ENCODE measurements around the gene FAAH2.

FAAH2 gene, protein sequence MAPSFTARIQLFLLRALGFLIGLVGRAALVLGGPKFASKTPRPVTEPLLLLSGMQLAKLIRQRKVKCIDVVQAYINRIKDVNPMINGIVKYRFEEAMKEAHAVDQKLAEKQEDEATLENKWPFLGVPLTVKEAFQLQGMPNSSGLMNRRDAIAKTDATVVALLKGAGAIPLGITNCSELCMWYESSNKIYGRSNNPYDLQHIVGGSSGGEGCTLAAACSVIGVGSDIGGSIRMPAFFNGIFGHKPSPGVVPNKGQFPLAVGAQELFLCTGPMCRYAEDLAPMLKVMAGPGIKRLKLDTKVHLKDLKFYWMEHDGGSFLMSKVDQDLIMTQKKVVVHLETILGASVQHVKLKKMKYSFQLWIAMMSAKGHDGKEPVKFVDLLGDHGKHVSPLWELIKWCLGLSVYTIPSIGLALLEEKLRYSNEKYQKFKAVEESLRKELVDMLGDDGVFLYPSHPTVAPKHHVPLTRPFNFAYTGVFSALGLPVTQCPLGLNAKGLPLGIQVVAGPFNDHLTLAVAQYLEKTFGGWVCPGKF

DNA sequence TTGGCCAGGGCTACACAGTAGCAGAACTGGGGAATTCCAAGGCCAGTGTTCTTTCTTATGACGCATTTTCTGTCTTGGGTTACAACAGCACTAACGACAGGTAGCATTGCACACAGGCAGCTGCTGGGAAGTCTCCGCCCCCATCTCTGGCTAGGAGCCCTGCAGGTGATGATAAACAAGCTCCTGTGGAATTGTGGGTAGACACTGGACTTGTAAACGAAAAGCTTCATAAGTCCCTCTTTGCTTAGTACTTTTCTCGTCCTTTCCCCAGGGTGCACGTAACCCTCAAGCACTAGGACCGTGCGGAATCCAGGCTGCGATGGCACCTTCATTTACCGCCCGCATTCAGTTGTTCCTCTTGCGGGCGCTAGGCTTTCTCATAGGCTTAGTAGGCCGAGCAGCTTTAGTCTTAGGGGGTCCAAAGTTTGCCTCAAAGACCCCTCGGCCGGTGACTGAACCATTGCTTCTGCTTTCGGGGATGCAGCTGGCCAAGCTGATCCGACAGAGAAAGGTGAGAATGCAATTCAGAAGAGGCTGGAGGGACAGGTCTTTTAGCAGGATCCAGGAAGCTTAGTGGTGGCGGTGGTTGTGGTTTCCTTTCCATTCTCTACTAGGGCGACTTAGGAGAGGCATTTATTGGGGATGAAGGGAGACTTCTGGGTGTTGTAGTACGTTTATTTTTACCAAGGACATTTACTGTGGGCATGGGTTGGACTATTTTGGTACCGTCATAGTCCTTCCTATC, at the start of gene FAAH2:
FAAH2 (plus strand) TSS at position 200 of the 745 bp plus-strand sequence; CDS start at position 320, 120 bp downstream.
- H3K27ac ChIP-seq, result no peak within 1 kb of the TSS
- H3K27me3 ChIP-seq, result peaks cover 64% of the 10 kb centered on the region
- no peaks in the 10 kb centered on the region; the same call in 1 of the 2 replicates for H4K20me1 ChIP-seq
- no peak within 1 kb of the TSS for H3K9ac ChIP-seq
- no peaks in the 10 kb centered on the region for H3K36me3 ChIP-seq
- H3K4me1 ChIP-seq, result no peaks in the 10 kb centered on the region
- no peak for TF ChIP-seq Cebpa-rat (IDR thresholded peaks at IDR 0.05)
- H3K4me3 ChIP-seq, result no peak within 1 kb of the TSS
- no peak within 1 kb of the TSS for H3K4me2 ChIP-seq
- H3K9me3 ChIP-seq, result peaks cover 2% of the 10 kb centered on the region; the same call in 1 of the 2 replicates

DNA sequence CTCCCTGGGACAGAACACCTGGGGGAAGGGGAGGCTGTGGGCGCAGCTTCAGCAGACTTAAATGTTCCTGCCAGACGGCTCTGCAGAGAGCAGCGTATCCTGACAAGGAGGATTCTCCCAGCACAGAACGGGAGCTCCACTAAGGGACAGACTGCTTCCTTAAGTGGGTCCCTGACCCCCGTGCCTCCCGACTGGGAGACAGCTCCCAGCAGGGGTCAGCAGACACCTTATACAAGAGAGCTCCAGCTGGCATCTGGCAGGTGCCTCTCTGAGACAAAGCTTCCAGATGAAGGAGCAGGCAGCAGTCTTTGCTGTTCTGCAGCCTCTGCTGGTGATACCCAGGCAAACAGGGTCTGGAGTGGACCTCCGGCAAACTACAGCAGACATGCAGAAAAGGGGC, 44.5 kb upstream of the FAAH2 start:
- no peaks in the 10 kb centered on the region for H4K20me1 ChIP-seq
- peaks cover 14% of the 10 kb centered on the region; the same call in 1 of the 2 replicates for H3K9me3 ChIP-seq

DNA sequence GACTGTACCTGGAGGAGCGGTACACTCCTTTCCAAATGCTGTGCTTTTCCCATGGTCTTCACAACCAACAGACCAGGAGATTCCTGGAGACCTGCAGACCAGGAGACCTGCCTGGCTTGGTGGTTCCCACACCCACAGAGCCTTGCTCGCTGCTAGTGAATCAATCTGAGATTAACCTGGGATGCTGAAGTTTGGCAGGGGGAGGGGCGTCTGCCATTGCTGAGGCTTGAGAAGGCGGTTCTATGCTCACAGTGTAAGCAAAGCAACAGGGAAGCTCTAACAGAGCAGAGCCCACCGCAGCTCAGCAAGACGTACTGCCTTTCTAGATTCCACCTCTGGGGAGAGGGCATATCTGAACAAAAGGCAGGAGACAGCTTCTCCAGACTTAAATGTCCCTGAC, 34.5 kb upstream of the FAAH2 start:
- no peaks in the 10 kb centered on the region for H3K36me3 ChIP-seq
- TF ChIP-seq Cebpa-rat (IDR thresholded peaks at IDR 0.05), result no peak
- no peak overlapping the region for H3K9ac ChIP-seq
- H3K27me3 ChIP-seq, result peaks cover 71% of the 10 kb centered on the region
- H3K9me3 ChIP-seq, result no peaks in the 10 kb centered on the region
- H4K20me1 ChIP-seq, result no peaks in the 10 kb centered on the region
- H3K4me3 ChIP-seq, result no peak overlapping the region
- H3K27ac ChIP-seq, result no peak overlapping the region
- no peaks in the 10 kb centered on the region for H3K4me1 ChIP-seq
- H3K4me2 ChIP-seq, result no peak overlapping the region

More for the DNA sequence above, 44.5 kb upstream of the FAAH2 start:
- H3K27ac ChIP-seq, result no peak overlapping the region
- no peak overlapping the region for H3K9ac ChIP-seq
- H3K4me3 ChIP-seq, result no peak overlapping the region
- H3K27me3 ChIP-seq, result peaks cover 72% of the 10 kb centered on the region
- TF ChIP-seq Cebpa-rat (IDR thresholded peaks at IDR 0.05), result no peak
- H3K4me1 ChIP-seq, result no peaks in the 10 kb centered on the region
- H3K36me3 ChIP-seq, result no peaks in the 10 kb centered on the region
- H3K4me2 ChIP-seq, result no peak overlapping the region

DNA sequence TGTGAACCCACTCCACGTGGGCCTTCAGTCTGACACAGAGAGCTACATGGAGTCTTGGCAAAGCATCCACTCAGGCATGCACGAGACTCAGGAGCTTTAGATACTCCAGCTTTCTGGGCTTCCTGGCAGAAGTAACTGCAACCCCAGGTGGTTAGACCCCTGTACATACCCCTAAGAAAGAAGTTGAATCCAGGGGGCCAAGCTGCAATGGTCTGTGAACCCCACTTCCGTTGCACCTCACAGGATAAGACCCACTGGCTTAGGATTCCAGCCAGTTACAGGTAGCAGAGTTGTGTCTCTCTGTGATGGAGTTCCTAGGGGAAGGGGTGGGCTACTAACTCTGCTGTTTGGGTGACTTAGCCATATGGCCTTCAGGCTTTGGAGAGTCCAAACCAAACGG, 21.4 kb upstream of the FAAH2 start:
- Histone ChIP-seq H3K4me2 (no peak overlapping the region), H3K27me3 (peaks cover 44% of the 10 kb centered on the region), H3K4me1 (no peaks in the 10 kb centered on the region), H3K27ac (no peak overlapping the region), H4K20me1 (no peaks in the 10 kb centered on the region), H3K9me3 (peaks cover 24% of the 10 kb centered on the region), H3K9ac (no peak overlapping the region), H3K4me3 (no peak overlapping the region), H3K36me3 (no peaks in the 10 kb centered on the region)
- no peak for TF ChIP-seq Cebpa-rat (IDR thresholded peaks at IDR 0.05)

DNA sequence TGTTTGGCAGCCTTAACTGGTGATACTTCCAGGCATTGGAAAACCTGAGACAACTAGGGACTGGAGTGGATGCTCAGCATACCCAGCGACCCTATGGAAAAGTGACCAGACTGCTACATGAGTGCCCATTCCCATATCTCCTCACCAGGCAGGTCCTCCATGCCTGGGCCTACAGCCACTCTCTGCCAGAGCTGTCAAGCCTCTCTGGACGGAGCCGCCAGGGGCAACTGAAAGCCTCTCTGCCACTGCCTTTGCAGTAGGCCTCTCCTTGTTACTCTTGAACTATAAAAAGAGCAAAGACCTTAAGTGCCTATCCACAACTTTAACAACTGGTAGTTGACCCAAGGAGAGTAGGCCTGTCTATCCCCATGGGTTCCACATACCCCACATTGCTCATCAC, 20.2 kb upstream of the FAAH2 start:
- Histone ChIP-seq H3K27me3 (peaks cover 53% of the 10 kb centered on the region), H3K9me3 (peaks cover 32% of the 10 kb centered on the region), H3K4me1 (no peaks in the 10 kb centered on the region), H3K4me3 (no peak overlapping the region), H3K36me3 (no peaks in the 10 kb centered on the region), H4K20me1 (no peaks in the 10 kb centered on the region), H3K4me2 (no peak overlapping the region), H3K9ac (no peak overlapping the region), H3K27ac (no peak overlapping the region)
- no peak for TF ChIP-seq Cebpa-rat (IDR thresholded peaks at IDR 0.05)

DNA sequence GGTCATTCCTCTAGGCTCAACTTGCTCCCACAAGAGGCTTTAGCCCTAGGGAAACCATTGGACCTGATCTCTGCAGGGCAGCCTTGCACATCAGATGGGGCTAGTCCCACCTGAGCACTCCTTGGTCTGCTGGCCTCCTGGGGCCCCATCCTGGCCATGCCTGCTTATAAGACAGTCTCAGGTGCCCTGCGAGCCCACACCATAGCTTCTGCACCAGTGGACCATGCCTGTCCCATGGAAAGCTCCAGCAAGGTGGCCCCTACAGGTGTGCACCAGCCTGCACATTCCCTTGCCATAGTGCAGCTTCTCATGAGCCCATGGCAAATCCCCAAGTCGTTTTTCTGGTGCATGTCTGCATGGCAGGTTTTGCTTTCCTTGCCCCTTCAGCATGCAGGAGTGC, 19.6 kb upstream of the FAAH2 start:
- Histone ChIP-seq H3K27me3 (peaks cover 58% of the 10 kb centered on the region), H3K4me2 (no peak overlapping the region), H4K20me1 (no peaks in the 10 kb centered on the region), H3K36me3 (no peaks in the 10 kb centered on the region), H3K4me3 (no peak overlapping the region), H3K27ac (no peak overlapping the region), H3K9me3 (peaks cover 32% of the 10 kb centered on the region), H3K9ac (no peak overlapping the region), H3K4me1 (no peaks in the 10 kb centered on the region)
- TF ChIP-seq Cebpa-rat (IDR thresholded peaks at IDR 0.05), result no peak

DNA sequence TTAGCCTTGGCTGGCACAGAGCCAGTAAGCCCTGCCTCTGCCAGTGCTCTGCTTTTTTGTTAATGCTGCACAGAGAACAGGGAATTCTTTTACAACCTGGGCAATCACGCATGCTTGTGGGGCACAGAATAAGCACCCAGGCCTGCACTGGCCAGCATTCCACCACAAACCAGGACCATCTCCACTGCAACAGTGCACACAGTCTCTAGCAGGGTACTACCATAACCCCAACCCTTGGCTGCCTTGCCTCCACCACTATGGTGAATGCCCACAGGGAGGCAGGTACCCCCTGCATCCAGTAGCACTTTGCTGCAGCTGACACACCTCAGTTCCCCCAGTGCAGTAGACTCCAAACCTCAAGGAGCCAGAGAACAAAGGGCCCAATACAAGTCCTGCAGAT, 19.2 kb upstream of the FAAH2 start:
- no peaks in the 10 kb centered on the region for H4K20me1 ChIP-seq
- no peak overlapping the region for H3K27ac ChIP-seq
- H3K4me1 ChIP-seq, result no peaks in the 10 kb centered on the region
- H3K9me3 ChIP-seq, result peaks cover 32% of the 10 kb centered on the region
- no peak for TF ChIP-seq Cebpa-rat (IDR thresholded peaks at IDR 0.05)
- no peak overlapping the region for H3K9ac ChIP-seq
- no peak overlapping the region for H3K4me3 ChIP-seq
- H3K4me2 ChIP-seq, result no peak overlapping the region
- peaks cover 63% of the 10 kb centered on the region for H3K27me3 ChIP-seq
- no peaks in the 10 kb centered on the region for H3K36me3 ChIP-seq

DNA sequence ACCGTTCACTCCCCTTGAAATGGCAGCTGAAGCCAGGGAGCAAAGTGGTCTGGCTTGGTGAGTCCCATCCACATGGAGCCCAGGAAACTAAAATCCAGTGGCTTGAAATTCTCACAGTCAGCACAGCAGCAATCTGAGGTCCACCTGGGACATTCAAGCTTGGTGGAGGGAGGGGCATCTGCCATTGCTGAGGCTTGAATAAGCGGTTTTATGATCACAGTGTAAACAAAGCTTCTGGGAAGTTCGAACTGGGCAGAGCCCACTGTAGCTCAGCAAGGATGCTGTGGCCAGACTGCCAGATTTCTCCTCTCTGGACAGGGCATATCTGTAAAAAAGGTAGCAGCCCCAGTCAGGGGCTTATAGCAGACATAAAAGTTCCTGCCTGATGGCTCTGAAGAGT, 15.5 kb upstream of the FAAH2 start:
- no peak for TF ChIP-seq Cebpa-rat (IDR thresholded peaks at IDR 0.05)
- H3K27me3 ChIP-seq, result peaks cover 87% of the 10 kb centered on the region

DNA sequence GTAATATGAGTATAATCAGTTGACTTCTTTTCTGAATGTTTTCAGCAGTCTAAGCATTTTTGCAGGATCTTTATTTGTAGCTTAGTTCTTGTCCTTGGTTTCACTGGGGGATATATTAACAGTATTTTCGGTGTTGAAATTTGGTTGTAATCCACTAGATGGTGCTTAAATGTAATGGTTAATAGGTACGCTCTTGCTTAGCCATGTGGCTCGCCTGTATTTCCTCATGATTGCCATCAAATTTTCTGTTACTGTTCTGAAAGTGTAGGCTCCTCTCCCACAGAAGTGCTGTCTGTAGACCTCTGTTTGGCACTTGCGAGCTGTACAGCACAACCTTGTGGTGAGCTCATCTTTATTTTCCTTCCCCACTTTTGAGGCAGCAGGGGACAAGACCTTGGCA, 3.9 kb upstream of the FAAH2 start:
- H3K9ac ChIP-seq, result no peak overlapping the region
- H3K27ac ChIP-seq, result no peak overlapping the region
- H3K27me3 ChIP-seq, result peaks cover 61% of the 10 kb centered on the region
- no peaks in the 10 kb centered on the region for H3K36me3 ChIP-seq
- H4K20me1 ChIP-seq, result no peaks in the 10 kb centered on the region; the same call in 1 of the 2 replicates
- TF ChIP-seq Cebpa-rat (IDR thresholded peaks at IDR 0.05), result no peak
- H3K9me3 ChIP-seq, result peaks cover 4% of the 10 kb centered on the region; the same call in 1 of the 2 replicates
- H3K4me1 ChIP-seq, result no peaks in the 10 kb centered on the region
- H3K4me3 ChIP-seq, result no peak overlapping the region
- no peak overlapping the region for H3K4me2 ChIP-seq

More for the DNA sequence above, 15.5 kb upstream of the FAAH2 start:
- Histone ChIP-seq H3K4me3 (no peak overlapping the region), H3K4me2 (no peak overlapping the region), H3K4me1 (no peaks in the 10 kb centered on the region), H3K27ac (no peak overlapping the region), H3K9ac (no peak overlapping the region), H3K9me3 (peaks cover 23% of the 10 kb centered on the region), H3K36me3 (no peaks in the 10 kb centered on the region), H4K20me1 (no peaks in the 10 kb centered on the region)

DNA sequence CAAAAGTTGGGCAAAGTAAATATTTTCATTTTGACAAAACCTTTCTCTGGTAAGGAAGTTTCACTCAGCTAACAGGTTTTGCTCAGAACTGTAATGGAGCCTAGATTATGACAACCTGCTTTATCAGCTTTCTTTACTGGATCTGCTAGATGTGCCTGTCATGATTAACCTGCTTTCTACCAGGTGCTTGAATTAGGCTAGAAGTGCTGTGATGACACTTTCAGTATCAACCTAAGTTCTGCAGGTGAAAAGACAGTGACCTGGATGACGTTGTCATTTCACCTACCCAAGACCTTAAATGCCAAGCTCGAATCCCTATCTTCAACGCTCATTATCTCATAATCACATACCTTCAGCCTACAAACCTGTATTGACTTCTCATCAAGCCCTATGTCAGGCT, 1.5 kb upstream of the FAAH2 start:
- H3K4me1 ChIP-seq, result no peaks in the 10 kb centered on the region
- peaks cover 64% of the 10 kb centered on the region for H3K27me3 ChIP-seq
- H3K9ac ChIP-seq, result no peak overlapping the region
- H3K36me3 ChIP-seq, result no peaks in the 10 kb centered on the region
- H4K20me1 ChIP-seq, result no peaks in the 10 kb centered on the region; the same call in 1 of the 2 replicates
- no peak overlapping the region for H3K4me3 ChIP-seq
- no peak overlapping the region for H3K27ac ChIP-seq
- no peak overlapping the region for H3K4me2 ChIP-seq
- no peak for TF ChIP-seq Cebpa-rat (IDR thresholded peaks at IDR 0.05)
- H3K9me3 ChIP-seq, result peaks cover 4% of the 10 kb centered on the region; the same call in 1 of the 2 replicates
